Liver (tissue), 3 donors: ENCODE measurements around the gene ZNF808.

Experiments
- FOXA2 ChIP-seq: IDR thresholded peaks from 2 replicates; pipeline ENCODE4 v1.6.1; 2016; ENCODE audit warnings: antibody characterized with exemption
- GABPA ChIP-seq, 2 donors: IDR thresholded peaks in 1 of 2; conservative IDR thresholded peaks in 1 of 2; 2 replicates each; pipeline ENCODE4 v1.6.1; 2016; ENCODE audit warnings: antibody characterized with exemption in 2 of 2, mild to moderate bottlenecking in 1 of 2, moderate library complexity in 1 of 2
- JUND ChIP-seq, 2 donors: IDR thresholded peaks; 2 replicates each; pipeline ENCODE4 v1.6.1; 2016; ENCODE audit warnings: antibody characterized with exemption in 2 of 2
- SP1 ChIP-seq: IDR thresholded peaks from 2 replicates; pipeline ENCODE4 v1.6.1; 2018; ENCODE audit warnings: antibody characterized with exemption, mild to moderate bottlenecking
- YY1 ChIP-seq: IDR thresholded peaks from 2 replicates; pipeline ENCODE4 v1.6.1; 2016; ENCODE audit warnings: antibody characterized with exemption, mild to moderate bottlenecking
- TF ChIP-seq, protein P1 (sequence below): fragments of 150-350 bp; IDR thresholded peaks from 2 replicates; pipeline ENCODE4 v1.5.1; 2017; ENCODE audit warnings: improper control_type of control experiment, low read depth, low read length; ENCODE audit not compliant: missing input control
- TF ChIP-seq, protein P2 (sequence below): IDR thresholded peaks from 2 replicates; pipeline ENCODE4 v1.6.1; 2016; ENCODE audit warnings: antibody characterized with exemption, mild to moderate bottlenecking
- TF ChIP-seq, protein P3 (sequence below): IDR thresholded peaks from 2 replicates; pipeline ENCODE4 v1.6.1; 2016; ENCODE audit warnings: antibody characterized with exemption
- donor health status: healthy.
- donor health status: healthy.

DNA sequence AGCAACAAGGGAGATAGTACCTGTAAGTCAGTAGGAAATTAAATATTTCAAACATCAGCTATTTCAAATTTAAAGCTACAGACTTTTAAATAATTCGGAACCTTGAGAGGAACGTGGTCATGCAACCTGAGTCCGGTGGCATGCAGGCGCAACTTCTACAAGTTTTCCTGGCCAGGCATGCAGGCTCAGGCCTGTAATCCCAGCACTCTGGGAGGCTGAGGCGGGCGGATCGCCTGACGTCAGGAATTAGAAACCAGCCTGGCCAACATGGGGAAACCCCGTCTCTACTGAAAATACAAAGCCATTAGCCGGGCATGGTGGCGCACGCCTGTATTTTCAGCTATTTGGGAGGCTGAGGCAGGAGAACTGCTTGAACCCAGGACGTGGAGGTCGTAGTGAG lies 40.5 kb downstream of the ZNF808 start:
- TF ChIP-seq SP1 = no peak
- TF ChIP-seq, protein P1, sequence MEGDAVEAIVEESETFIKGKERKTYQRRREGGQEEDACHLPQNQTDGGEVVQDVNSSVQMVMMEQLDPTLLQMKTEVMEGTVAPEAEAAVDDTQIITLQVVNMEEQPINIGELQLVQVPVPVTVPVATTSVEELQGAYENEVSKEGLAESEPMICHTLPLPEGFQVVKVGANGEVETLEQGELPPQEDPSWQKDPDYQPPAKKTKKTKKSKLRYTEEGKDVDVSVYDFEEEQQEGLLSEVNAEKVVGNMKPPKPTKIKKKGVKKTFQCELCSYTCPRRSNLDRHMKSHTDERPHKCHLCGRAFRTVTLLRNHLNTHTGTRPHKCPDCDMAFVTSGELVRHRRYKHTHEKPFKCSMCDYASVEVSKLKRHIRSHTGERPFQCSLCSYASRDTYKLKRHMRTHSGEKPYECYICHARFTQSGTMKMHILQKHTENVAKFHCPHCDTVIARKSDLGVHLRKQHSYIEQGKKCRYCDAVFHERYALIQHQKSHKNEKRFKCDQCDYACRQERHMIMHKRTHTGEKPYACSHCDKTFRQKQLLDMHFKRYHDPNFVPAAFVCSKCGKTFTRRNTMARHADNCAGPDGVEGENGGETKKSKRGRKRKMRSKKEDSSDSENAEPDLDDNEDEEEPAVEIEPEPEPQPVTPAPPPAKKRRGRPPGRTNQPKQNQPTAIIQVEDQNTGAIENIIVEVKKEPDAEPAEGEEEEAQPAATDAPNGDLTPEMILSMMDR = no peak
- no peak for TF ChIP-seq FOXA2
- TF ChIP-seq YY1 = no peak
- TF ChIP-seq GABPA (IDR thresholded peaks at IDR 0.05 in 1 of 2, conservative IDR thresholded peaks at IDR 0.05 in 1 of 2) = no peak
- TF ChIP-seq, protein P2, sequence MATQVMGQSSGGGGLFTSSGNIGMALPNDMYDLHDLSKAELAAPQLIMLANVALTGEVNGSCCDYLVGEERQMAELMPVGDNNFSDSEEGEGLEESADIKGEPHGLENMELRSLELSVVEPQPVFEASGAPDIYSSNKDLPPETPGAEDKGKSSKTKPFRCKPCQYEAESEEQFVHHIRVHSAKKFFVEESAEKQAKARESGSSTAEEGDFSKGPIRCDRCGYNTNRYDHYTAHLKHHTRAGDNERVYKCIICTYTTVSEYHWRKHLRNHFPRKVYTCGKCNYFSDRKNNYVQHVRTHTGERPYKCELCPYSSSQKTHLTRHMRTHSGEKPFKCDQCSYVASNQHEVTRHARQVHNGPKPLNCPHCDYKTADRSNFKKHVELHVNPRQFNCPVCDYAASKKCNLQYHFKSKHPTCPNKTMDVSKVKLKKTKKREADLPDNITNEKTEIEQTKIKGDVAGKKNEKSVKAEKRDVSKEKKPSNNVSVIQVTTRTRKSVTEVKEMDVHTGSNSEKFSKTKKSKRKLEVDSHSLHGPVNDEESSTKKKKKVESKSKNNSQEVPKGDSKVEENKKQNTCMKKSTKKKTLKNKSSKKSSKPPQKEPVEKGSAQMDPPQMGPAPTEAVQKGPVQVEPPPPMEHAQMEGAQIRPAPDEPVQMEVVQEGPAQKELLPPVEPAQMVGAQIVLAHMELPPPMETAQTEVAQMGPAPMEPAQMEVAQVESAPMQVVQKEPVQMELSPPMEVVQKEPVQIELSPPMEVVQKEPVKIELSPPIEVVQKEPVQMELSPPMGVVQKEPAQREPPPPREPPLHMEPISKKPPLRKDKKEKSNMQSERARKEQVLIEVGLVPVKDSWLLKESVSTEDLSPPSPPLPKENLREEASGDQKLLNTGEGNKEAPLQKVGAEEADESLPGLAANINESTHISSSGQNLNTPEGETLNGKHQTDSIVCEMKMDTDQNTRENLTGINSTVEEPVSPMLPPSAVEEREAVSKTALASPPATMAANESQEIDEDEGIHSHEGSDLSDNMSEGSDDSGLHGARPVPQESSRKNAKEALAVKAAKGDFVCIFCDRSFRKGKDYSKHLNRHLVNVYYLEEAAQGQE = no peak
- no peak for TF ChIP-seq JUND (IDR thresholded peaks at IDR 0.05)
- TF ChIP-seq, protein P3, sequence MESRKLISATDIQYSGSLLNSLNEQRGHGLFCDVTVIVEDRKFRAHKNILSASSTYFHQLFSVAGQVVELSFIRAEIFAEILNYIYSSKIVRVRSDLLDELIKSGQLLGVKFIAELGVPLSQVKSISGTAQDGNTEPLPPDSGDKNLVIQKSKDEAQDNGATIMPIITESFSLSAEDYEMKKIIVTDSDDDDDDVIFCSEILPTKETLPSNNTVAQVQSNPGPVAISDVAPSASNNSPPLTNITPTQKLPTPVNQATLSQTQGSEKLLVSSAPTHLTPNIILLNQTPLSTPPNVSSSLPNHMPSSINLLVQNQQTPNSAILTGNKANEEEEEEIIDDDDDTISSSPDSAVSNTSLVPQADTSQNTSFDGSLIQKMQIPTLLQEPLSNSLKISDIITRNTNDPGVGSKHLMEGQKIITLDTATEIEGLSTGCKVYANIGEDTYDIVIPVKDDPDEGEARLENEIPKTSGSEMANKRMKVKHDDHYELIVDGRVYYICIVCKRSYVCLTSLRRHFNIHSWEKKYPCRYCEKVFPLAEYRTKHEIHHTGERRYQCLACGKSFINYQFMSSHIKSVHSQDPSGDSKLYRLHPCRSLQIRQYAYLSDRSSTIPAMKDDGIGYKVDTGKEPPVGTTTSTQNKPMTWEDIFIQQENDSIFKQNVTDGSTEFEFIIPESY = no peak
